Pancreas (tissue), 10 donors: ENCODE measurements around the gene GMPPA. TPM values are rescaled to one million over a fixed set of nuclear protein-coding genes. Genes with fewer than 3 reads are reported as not detected.

ENCODE experiments used
- ATAC-seq, 4 donors: fragments of 200-7000 bp; cut with Tn5 transposase; one replicate each; pipeline versions ENCODE4 v1.8.0 to v1.9.1; 2020; ENCODE audit warnings: mild to moderate bottlenecking in 4 of 4, moderate library complexity in 4 of 4
- DNase-seq, 6 donors: peaks; one replicate each; pipeline ENCODE4 v3.0.0-alpha.2; 2020
- FAIRE-seq: peaks from 2 replicates; lab custom pipeline; 2012; peaks lifted over from hg19 to GRCh38; lab: Jason Lieb, UNC
- H3K27ac ChIP-seq, 4 donors: fragments of 200-600 bp; sonication (generic); 1 replicate in 3 of 4; 2 replicates in 1 of 4; pipeline versions ENCODE4 v1.5.0 to v1.8.0; 2020
- H3K27me3 ChIP-seq, 4 donors: fragments of 200-600 bp; one replicate each; pipeline ENCODE4 v1.8.0; 2021
- H3K36me3 ChIP-seq, 3 donors: fragments of 200-600 bp; sonication (generic) in 1 of 3; one replicate each; pipeline versions ENCODE4 v1.5.0 to v1.8.0; 2020 to 2021
- H3K4me1 ChIP-seq, 3 donors: fragments of 200-600 bp; one replicate each; pipeline ENCODE4 v1.8.0; 2021
- H3K4me3 ChIP-seq, 4 donors: fragments of 200-600 bp; sonication (generic) in 2 of 4; one replicate each; pipeline versions ENCODE4 v1.5.0 to v1.8.0; 2020 to 2021
- H3K9me3 ChIP-seq, 4 donors: fragments of 200-600 bp; one replicate each; pipeline ENCODE4 v1.8.0; 2021
- WGBS, 2 donors: extraction: QIAGEN DNeasy Blood & Tissue Kit; methylation state at CpG; one replicate each; pipeline ENCODE4 v1.1.7; 2013; 5-methylcytosine and 5-hydroxymethylcytosine counted together
- intact Hi-C, 3 donors: fragments of 100-400 bp; cut with DNase I; formaldehyde crosslinking; loops; one replicate each; pipeline versions ENCODE4 v1.11.1 to v1.14.2; 2022
- polyA plus RNA-seq, 2 donors: library from polyadenylated mRNA; stranded (reverse); fragments of 200-250 nt; gene quantifications; one replicate each; pipeline ENCODE4 v1.2.3, GENCODE V29; 2013
- total RNA-seq, 6 donors: library from RNA; stranded (reverse); fragmentation: NEBNext Ultra II Directional in 4 of 6; extraction: Animal tissue kit (Norgen Biotek cat#: 25700) in 4 of 6; gene quantifications; one replicate each; pipeline versions ENCODE4 v1.2.1 to v1.2.4, GENCODE V29; 2021 to 2023
- TF ChIP-seq, protein P1 (sequence below), 4 donors: fragments of 200-600 bp; sonication (generic) in 3 of 4; IDR thresholded peaks; one replicate each; pipeline versions ENCODE4 v1.5.0 to v1.8.0; 2021; ENCODE audit warnings: antibody characterized with exemption in 4 of 4
- donor health status: healthy with polysubstance abuse.
- donor health status: DM: no; HTN: no; CAD: no; lungs with moderate emphysema.
- donor health status: DM: no; HTN: no; CAD: no.
- donor health status: control.
- donor health status: control.
- donor health status: Bipolar disorder and iron deficiency.
- donor health status: DM: yes; HTN: yes; CAD: no.
- donor health status: DM: no; HTN: no; CAD: no.
- donor health status: DM: no; HTN: no; CAD: no.
- donor health status: DM: yes; HTN: yes; CAD: no.

GMPPA gene
- total and polyA plus RNA-seq, 8 donors = 24.4 to 90.8 (median 35.6) TPM

DNA sequence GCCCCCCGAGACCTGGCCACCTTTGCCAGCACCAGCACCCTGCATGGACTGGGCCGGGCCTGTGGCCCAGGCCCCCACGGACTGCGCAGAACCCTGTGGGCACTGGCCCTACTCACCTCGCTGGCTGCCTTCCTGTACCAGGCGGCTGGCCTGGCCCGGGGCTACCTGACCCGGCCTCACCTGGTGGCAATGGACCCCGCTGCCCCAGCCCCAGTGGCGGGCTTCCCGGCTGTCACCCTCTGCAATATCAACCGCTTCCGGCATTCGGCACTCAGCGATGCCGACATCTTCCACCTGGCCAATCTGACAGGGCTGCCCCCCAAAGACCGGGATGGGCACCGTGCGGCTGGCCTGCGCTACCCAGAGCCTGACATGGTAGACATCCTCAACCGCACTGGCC is 16.1 kb downstream of the GMPPA start:
- ATAC-seq = no peak
- WGBS, 2 donors = 82 to 87% methylated on average over 20 to 21 of the region's 21 CpGs

DNA sequence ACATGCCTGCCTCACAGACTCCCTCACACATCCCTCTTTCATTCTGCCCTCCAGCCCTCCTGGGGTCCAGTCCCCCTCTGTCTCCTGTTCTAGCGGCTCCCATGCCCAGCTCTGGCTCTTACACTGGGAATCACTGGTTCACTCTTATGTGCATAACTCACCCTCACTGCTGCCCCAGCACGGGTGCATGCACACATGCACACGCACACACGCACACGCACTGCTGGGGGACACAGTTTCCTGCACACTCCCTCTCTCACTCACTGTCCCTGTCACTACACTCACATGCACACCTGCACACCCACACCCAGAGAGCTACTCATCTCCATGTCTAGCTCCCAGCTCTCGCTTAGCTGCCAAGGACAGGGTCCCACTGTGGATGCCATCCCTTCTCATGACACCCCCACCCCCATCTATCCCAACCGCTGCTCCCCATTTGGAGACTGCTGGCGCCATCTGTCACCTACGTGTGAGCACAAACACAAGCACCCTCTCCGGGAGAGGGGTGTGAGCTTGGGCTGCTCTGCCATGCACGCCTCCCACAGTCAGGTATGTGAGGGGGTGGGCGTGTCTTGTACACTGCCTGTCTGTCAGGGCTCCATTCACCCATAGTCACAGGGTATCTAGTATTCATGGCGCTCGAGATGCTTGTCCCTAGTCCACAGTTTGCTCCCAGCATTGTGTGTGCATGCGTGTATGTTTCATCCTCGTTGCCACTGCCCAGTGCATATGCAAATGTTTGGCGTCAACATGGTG is 17.4 kb downstream of the GMPPA start:
- intact Hi-C loops = no loop called here
- TF ChIP-seq, protein P1, sequence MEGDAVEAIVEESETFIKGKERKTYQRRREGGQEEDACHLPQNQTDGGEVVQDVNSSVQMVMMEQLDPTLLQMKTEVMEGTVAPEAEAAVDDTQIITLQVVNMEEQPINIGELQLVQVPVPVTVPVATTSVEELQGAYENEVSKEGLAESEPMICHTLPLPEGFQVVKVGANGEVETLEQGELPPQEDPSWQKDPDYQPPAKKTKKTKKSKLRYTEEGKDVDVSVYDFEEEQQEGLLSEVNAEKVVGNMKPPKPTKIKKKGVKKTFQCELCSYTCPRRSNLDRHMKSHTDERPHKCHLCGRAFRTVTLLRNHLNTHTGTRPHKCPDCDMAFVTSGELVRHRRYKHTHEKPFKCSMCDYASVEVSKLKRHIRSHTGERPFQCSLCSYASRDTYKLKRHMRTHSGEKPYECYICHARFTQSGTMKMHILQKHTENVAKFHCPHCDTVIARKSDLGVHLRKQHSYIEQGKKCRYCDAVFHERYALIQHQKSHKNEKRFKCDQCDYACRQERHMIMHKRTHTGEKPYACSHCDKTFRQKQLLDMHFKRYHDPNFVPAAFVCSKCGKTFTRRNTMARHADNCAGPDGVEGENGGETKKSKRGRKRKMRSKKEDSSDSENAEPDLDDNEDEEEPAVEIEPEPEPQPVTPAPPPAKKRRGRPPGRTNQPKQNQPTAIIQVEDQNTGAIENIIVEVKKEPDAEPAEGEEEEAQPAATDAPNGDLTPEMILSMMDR (IDR thresholded peaks at IDR 0.05) = no peak
- Histone ChIP-seq H3K27me3 (no peaks in the 10 kb centered on the region), H3K27ac (no peak overlapping the region), H3K9me3 (no peaks in the 10 kb centered on the region), H3K4me1 (no peaks in the 10 kb centered on the region), H3K36me3 (no peaks in the 10 kb centered on the region), H3K4me3 (no peak overlapping the region)
- WGBS, 2 donors = 57 to 70% methylated on average over 17 of the region's 17 CpGs
- ATAC-seq (no peak), DNase-seq (no peak), FAIRE-seq (no peak)

More for the DNA sequence above, 16.1 kb downstream of the GMPPA start:
- H3K27ac ChIP-seq = no peak overlapping the region
- no peaks in the 10 kb centered on the region for H3K36me3 ChIP-seq
- intact Hi-C loops = no loop called here
- H3K4me1 ChIP-seq = no peaks in the 10 kb centered on the region
- no peak overlapping the region for H3K4me3 ChIP-seq
- DNase-seq = no peak
- no peak for FAIRE-seq
- H3K9me3 ChIP-seq = no peaks in the 10 kb centered on the region
- TF ChIP-seq, protein P1 (IDR thresholded peaks at IDR 0.05) = no peak
- H3K27me3 ChIP-seq = no peaks in the 10 kb centered on the region

DNA sequence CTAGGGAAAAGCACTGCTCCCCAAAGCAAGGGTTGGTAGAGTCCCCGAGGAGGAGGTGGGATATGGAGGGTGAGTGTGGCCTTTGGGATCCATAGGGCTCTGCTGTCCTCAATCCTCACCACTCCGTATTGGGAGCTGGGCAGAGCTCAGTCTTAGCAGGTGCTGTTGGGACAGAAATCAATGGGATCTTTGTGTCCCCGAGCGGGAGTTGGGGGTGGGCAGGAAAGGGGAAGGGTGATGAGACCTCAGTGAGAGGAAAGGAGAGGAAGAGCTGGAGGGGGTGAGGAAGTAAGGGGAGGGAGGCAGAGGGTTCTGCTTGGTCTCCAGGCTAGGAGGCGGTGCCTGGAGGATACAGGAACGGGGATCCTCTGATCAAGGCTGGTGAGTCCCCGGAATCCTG is 18.2 kb downstream of the GMPPA start:
- WGBS, 2 donors = 64 to 73% methylated on average over 7 of the region's 7 CpGs
- Histone ChIP-seq H3K27ac (no peak overlapping the region), H3K27me3 (no peaks in the 10 kb centered on the region), H3K4me1 (no peaks in the 10 kb centered on the region), H3K9me3 (no peaks in the 10 kb centered on the region), H3K36me3 (no peaks in the 10 kb centered on the region), H3K4me3 (no peak overlapping the region)
- intact Hi-C loops = no loop called here
- ATAC-seq (no peak), DNase-seq (no peak), FAIRE-seq (no peak)
- TF ChIP-seq, protein P1 (IDR thresholded peaks at IDR 0.05) = no peak

DNA sequence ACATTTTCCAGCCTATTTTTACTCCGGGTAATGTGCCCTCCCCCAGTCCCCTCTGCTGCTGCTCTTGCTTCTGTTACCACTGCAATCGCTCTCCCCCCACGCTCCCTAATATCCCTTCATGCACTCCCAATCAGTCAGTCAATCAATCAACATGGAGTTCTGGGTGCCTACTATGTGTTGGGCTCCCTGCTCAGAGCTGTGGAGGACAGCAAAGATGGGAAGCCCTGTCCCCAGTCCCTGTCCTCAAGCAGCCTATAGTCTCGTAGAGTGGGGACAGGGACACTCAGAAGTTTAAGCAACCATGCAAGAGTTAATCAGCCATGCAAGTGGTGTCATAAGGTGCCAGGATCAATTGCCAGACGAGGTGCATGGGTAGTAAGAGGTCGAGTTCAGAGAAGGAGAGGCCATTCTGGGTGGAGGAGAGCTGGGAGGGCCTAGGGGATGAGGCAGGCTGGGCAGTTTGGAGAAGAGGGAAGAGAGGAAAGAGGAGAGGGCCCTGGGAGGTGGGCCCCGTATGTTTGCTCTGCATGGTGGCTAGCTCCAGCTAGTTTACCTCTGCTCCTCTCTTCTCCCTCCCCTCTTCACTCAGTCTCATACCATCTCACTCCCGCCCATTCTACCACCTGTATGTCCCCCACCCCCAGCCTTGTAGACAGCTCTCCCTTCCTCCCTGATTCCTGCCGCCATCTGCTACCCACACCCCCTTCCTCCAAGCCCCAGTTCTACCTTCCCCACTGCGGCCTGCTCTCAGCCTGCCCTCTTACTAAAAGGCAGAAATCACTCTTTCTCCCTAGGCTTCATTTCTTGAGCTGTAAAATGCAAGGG is 19.5 kb downstream of the GMPPA start:
- H3K27ac ChIP-seq = no peak overlapping the region
- FAIRE-seq (no peak), ATAC-seq (no peak), DNase-seq (no peak)
- intact Hi-C loops = no loop called here
- WGBS, 2 donors = 52 to 62% methylated on average over 10 of the region's 10 CpGs
- no peaks in the 10 kb centered on the region for H3K9me3 ChIP-seq
- TF ChIP-seq, protein P1 (IDR thresholded peaks at IDR 0.05) = no peak
- no peaks in the 10 kb centered on the region for H3K4me1 ChIP-seq
- H3K27me3 ChIP-seq = peaks cover 0 to 2% (median 0%) of the 10 kb centered on the region in 4 donors
- H3K36me3 ChIP-seq = no peaks in the 10 kb centered on the region
- H3K4me3 ChIP-seq = no peak overlapping the region
